Endothelial cell of umbilical vein (primary cell): ENCODE results near the gene TMEM178B.

Experiments
- CTCF ChIP-seq, 2 donors: IDR thresholded peaks; 1 replicate in 1 of 2; 2 replicates in 1 of 2; pipeline ENCODE4 v1.5.1; 2011; ENCODE audit warnings: low read length in 2 of 2, mild to moderate bottlenecking in 2 of 2, moderate library complexity in 2 of 2, control low read depth in 1 of 2, inconsistent platforms in 1 of 2, low read depth in 1 of 2; ENCODE audit not compliant: insufficient read depth in 1 of 2; ENCODE audit errors: extremely low read depth in 1 of 2
- EZH2 ChIP-seq: IDR thresholded peaks from 2 replicates; pipeline ENCODE4 v1.6.1; 2012; ENCODE audit warnings: borderline replicate concordance, low read depth, mild to moderate bottlenecking, moderate library complexity, low read length, inconsistent platforms; ENCODE audit not compliant: severe bottlenecking
- FOS ChIP-seq: IDR thresholded peaks from 2 replicates; pipeline ENCODE4 v1.6.1; 2011; ENCODE audit warnings: mild to moderate bottlenecking, low read length, moderate library complexity, borderline replicate concordance; ENCODE audit not compliant: insufficient read depth
- GATA2 ChIP-seq: IDR thresholded peaks from 2 replicates; pipeline ENCODE4 v1.7.0; 2011; ENCODE audit warnings: low read depth, mild to moderate bottlenecking, moderate library complexity, mixed read lengths, low read length; ENCODE audit not compliant: insufficient read length, insufficient read depth
- POLR2A ChIP-seq: IDR thresholded peaks from 2 replicates; pipeline ENCODE4 v1.6.1; 2012; ENCODE audit warnings: low read depth, mild to moderate bottlenecking, control low read depth, low read length
- POLR2AphosphoS5 ChIP-seq: IDR thresholded peaks from 2 replicates; pipeline ENCODE4 v1.6.1; 2012; ENCODE audit warnings: low read depth, mild to moderate bottlenecking, control low read depth, low read length, moderate library complexity; ENCODE audit not compliant: insufficient read depth

GRCh38 chr7:141045842-141046620 lies 27.8 kb upstream of the TMEM178B start:
- TF ChIP-seq CTCF (IDR thresholded peaks at IDR 0.05; ENCODE audit: extremely low read depth in 1 of 2, insufficient read depth in 1 of 2, low read depth in 1 of 2, low read length in 2 of 2) (no peak), GATA2 (no peak), POLR2A (no peak), EZH2 (no peak), POLR2AphosphoS5 (no peak), FOS (no peak)
